OCI-LY3 (cell line): ENCODE measurements around the gene BACH2.

Experiments
- H2AFZ ChIP-seq: fragments of 200-600, 300-600 bp; shearing (Covaris generic); 2 replicates; pipeline ENCODE4 v1.6.0; 2014; ENCODE audit warnings: antibody characterized with exemption, low read depth, low read length
- H3K27ac ChIP-seq: fragments of 200-600, 300-600 bp; sonication (generic); 2 replicates; pipeline ENCODE4 v1.5.1; 2014; ENCODE audit warnings: mild to moderate bottlenecking, low read length, moderate library complexity, mixed read lengths
- H3K27me3 ChIP-seq: fragments of 200-600, 300-600 bp; sonication (generic); 2 replicates; pipeline ENCODE4 v1.6.1; 2014; ENCODE audit warnings: low read depth, low read length, mixed read lengths
- H3K36me3 ChIP-seq: fragments of 200-600, 300-600 bp; sonication (generic); replicated peaks from 2 replicates; pipeline ENCODE3; 2014; ENCODE audit warnings: low read depth, low read length, mixed read lengths
- H3K4me1 ChIP-seq: fragments of 300-600, 200-600 bp; sonication (generic); 2 replicates; pipeline ENCODE4 v1.6.1; 2014; ENCODE audit warnings: low read length, mixed read lengths
- H3K4me2 ChIP-seq: fragments of 200-600, 300-600 bp; sonication (generic); 2 replicates; pipeline ENCODE4 v1.6.1; 2014; ENCODE audit warnings: low read length, mixed read lengths
- H3K4me3 ChIP-seq: fragments of 300-600, 200-600 bp; sonication (generic); 2 replicates; pipeline ENCODE4 v1.5.1; 2014; ENCODE audit warnings: antibody characterized with exemption, mild to moderate bottlenecking, low read length, moderate library complexity
- H3K79me2 ChIP-seq: fragments of 300-600, 200-600 bp; shearing (Covaris generic); 2 replicates; pipeline ENCODE4 v1.6.1; 2014; ENCODE audit warnings: mild to moderate bottlenecking, low read length, mixed read lengths
- H3K9ac ChIP-seq: fragments of 300-600, 200-600 bp; shearing (Covaris generic); 2 replicates; pipeline ENCODE4 v1.6.0; 2014; ENCODE audit warnings: mild to moderate bottlenecking, low read length, moderate library complexity
- H3K9me3 ChIP-seq: fragments of 200-600, 300-600 bp; shearing (Covaris generic); 2 replicates; pipeline ENCODE4 v1.6.1; 2014; ENCODE audit warnings: low read length, mixed read lengths; ENCODE audit not compliant: insufficient read depth
- H4K20me1 ChIP-seq: fragments of 200-600, 300-600 bp; sonication (generic); 2 replicates; pipeline ENCODE4 v1.6.1; 2016; ENCODE audit warnings: low read length, mixed read lengths; ENCODE audit not compliant: insufficient read depth
- EZH2phosphoT487 ChIP-seq: fragments of 200-600 bp; shearing (Covaris generic); IDR thresholded peaks from 2 replicates; pipeline ENCODE4 v1.6.1; 2018; ENCODE audit warnings: antibody characterized with exemption, mixed run types, low read depth
- TF ChIP-seq, protein P1 (sequence below): fragments of 200-600, 300-600 bp; sonication (generic); IDR thresholded peaks from 2 replicates; pipeline ENCODE4 v1.5.1; 2014; ENCODE audit warnings: antibody characterized with exemption, low read length, low read depth

BACH2 gene

DNA sequence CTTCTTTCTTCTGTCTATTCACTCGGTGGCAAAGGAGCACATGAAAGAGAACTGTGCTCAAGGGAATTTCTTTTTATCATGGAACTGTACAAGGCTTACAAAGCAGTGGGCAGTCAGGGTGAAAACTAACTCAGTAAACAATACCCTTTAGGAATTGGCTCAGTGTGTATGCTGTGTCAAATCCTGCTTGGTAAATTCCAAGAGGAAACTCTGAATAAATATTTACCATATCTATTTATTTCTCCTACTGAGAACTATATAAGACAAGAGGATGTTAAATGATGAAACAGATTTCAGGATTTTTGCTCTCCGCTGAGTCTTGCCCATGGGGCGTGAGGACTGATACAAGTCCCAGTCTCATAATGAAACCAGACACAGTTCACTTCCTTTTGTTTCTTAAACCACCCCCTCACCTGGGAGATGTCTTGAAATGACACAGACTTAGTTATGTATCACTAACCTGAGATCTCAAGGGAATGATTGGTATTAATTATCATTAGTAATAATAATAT, 188.8 kb downstream of the BACH2 start:
- H4K20me1 ChIP-seq = peaks cover 54% of the 10 kb centered on the region
- no peak overlapping the region for H3K27ac ChIP-seq
- no peaks in the 10 kb centered on the region for H3K79me2 ChIP-seq

DNA sequence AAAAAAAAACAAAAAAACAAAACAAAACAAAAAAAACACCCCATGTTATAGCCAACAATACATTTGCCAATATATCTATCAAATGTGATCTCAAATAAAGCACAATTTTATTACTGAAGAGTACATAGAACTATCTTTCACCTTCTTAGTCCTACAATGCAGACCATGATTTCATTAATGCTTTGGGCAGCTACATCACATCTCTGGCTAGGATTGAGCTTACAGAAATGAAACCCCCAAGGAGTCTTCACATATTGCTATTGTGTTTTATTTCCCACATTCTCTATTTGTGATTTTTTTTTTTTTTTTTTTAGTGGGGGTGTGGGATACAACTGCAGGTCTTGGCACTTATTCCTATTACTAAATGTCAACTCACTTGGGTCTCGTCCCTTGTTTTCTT, 189.3 kb downstream of the BACH2 start:
- H3K4me1 ChIP-seq = peaks cover 30% of the 10 kb centered on the region
- no peaks in the 10 kb centered on the region for H3K36me3 ChIP-seq
- H3K79me2 ChIP-seq = no peaks in the 10 kb centered on the region
- H3K9me3 ChIP-seq = no peaks in the 10 kb centered on the region
- no peak overlapping the region for H2AFZ ChIP-seq
- TF ChIP-seq EZH2phosphoT487 = no peak
- TF ChIP-seq, protein P1, sequence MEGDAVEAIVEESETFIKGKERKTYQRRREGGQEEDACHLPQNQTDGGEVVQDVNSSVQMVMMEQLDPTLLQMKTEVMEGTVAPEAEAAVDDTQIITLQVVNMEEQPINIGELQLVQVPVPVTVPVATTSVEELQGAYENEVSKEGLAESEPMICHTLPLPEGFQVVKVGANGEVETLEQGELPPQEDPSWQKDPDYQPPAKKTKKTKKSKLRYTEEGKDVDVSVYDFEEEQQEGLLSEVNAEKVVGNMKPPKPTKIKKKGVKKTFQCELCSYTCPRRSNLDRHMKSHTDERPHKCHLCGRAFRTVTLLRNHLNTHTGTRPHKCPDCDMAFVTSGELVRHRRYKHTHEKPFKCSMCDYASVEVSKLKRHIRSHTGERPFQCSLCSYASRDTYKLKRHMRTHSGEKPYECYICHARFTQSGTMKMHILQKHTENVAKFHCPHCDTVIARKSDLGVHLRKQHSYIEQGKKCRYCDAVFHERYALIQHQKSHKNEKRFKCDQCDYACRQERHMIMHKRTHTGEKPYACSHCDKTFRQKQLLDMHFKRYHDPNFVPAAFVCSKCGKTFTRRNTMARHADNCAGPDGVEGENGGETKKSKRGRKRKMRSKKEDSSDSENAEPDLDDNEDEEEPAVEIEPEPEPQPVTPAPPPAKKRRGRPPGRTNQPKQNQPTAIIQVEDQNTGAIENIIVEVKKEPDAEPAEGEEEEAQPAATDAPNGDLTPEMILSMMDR = no peak
- no peak overlapping the region for H3K4me3 ChIP-seq
- H3K4me2 ChIP-seq = peak overlapping the region; percentile 43
- H3K9ac ChIP-seq = no peak overlapping the region
- H3K27ac ChIP-seq = no peak overlapping the region
- H4K20me1 ChIP-seq = peaks cover 54% of the 10 kb centered on the region
- peaks cover 82% of the 10 kb centered on the region for H3K27me3 ChIP-seq

More for the DNA sequence above, 188.8 kb downstream of the BACH2 start:
- no peak overlapping the region for H3K4me3 ChIP-seq
- TF ChIP-seq, protein P1 = no peak
- TF ChIP-seq EZH2phosphoT487 = peak; percentile 79
- peaks cover 30% of the 10 kb centered on the region for H3K4me1 ChIP-seq
- peaks cover 86% of the 10 kb centered on the region for H3K27me3 ChIP-seq
- peak overlapping the region; percentile 43 for H3K4me2 ChIP-seq
- H2AFZ ChIP-seq = no peak overlapping the region
- 0 out of 2 replicates have a peak, but pooled peaks cover under 1% of the 10 kb centered on the region for H3K9me3 ChIP-seq
- H3K36me3 ChIP-seq = no peaks in the 10 kb centered on the region
- H3K9ac ChIP-seq = no peak overlapping the region

DNA sequence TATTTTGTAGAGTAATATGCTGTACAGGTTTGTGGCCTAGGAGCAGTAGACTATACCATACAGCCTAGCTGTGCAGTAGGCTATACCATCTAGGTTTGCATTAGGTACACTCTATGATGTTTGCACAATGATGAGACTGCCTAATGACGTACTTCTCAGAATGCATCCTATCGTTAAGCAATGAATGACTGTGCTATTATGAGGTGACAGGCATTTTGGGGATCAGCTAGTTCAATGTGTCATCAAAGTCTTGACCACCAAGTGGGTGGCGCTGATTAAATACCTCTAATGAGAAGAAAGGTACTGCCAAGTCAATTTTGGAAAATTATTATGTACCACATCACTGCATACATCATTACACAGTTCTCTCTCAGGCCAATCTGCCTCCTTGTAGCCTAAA, 190.2 kb downstream of the BACH2 start:
- H3K4me1 ChIP-seq = peaks cover 32% of the 10 kb centered on the region
- H3K36me3 ChIP-seq = no peaks in the 10 kb centered on the region
- H3K4me3 ChIP-seq = no peak overlapping the region
- peaks cover 62% of the 10 kb centered on the region for H4K20me1 ChIP-seq
- no peaks in the 10 kb centered on the region for H3K9me3 ChIP-seq
- no peak overlapping the region for H3K4me2 ChIP-seq
- no peak for TF ChIP-seq EZH2phosphoT487
- H3K27ac ChIP-seq = no peak overlapping the region
- no peaks in the 10 kb centered on the region for H3K79me2 ChIP-seq
- H3K27me3 ChIP-seq = peaks cover 82% of the 10 kb centered on the region
- H3K9ac ChIP-seq = no peak overlapping the region
- no peak overlapping the region for H2AFZ ChIP-seq

DNA sequence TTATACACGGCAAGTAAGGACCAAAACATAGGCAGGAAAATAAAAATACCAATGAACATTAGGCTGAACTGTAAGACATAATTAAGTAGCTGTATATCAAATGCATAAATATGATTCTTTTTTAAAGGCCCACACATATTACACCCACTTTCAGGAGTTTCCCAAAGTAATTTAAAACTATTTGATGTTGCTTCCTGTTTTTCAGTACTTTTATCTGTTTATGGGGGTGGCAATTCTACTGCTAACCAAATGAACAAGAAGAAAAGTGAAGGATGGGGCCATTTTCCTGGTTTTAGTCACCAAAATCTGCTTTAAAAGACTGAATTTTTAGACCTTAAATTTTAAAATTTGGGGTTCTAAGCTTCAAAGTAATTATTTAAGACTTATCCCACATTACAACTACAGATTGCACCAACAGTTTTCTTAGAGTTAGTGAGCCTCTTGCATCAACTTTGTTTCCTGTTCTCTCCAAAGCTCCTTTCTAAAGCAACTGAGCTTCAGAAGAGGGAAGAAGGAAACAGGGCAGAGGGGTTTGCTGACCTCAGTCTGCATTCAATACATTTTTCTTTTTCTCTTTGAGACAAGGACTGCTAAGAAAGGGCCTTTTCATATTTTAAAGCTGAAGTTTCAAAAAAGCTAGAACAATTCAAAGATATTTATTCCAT, 191.0 kb downstream of the BACH2 start:
- H3K27me3 ChIP-seq = peaks cover 82% of the 10 kb centered on the region

More for the DNA sequence above, 191.0 kb downstream of the BACH2 start:
- no peak overlapping the region for H3K4me2 ChIP-seq
- no peak overlapping the region for H3K9ac ChIP-seq
- TF ChIP-seq EZH2phosphoT487 = no peak
- TF ChIP-seq, protein P1 = no peak
- no peaks in the 10 kb centered on the region for H3K36me3 ChIP-seq
- H3K4me3 ChIP-seq = no peak overlapping the region
- H3K4me1 ChIP-seq = peaks cover 35% of the 10 kb centered on the region
- H2AFZ ChIP-seq = no peak overlapping the region
- no peak overlapping the region for H3K27ac ChIP-seq
- H3K9me3 ChIP-seq = no peaks in the 10 kb centered on the region
- no peaks in the 10 kb centered on the region for H3K79me2 ChIP-seq
- H4K20me1 ChIP-seq = peaks cover 65% of the 10 kb centered on the region
